ENCODE results near the gene HMGCS1.
A peak's percentile ranks its signal among the peaks of the same experiment; 100 is the strongest.
"Not testable (repeated sequence)": the region's sequence is repeated elsewhere in the genome, so short reads cannot be mapped to it uniquely, and the experiment has no call there.

Gene HMGCS1

DNA sequence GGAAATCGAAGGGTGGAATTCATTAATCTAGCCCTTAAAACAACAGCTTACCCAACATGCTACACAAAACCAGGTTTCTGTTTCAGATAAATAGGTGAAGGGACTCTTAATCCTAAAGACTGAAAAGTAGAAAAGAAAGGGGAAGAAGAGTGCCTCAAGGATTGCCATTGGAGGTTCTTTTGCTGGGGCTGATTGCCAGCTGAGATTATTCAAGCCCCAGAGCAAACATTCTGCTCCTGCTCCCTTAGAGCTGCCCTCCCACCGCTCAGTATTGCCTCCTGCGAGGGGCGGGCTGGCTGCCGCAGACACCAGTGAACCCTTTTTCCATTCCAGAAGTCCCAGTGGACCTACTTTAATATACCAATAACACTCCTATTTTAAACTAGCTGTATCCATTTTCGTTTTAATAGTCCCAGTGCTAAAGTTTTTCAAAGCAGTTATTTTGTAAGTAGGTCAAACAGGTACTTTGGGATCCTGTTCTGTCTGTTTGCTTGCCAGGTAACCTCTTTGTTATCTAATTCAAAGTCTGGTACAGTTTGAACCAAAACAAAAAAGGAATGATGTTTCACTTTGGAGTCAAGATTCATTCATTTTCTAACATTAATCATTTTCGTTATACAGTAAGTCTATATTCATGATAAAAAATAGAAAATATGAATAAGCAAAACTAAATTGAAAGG lies 38.6 kb downstream of the HMGCS1 start:
- no peaks in the 10 kb centered on the region for H3K79me2 ChIP-seq (ENCODE audit: low read length)

DNA sequence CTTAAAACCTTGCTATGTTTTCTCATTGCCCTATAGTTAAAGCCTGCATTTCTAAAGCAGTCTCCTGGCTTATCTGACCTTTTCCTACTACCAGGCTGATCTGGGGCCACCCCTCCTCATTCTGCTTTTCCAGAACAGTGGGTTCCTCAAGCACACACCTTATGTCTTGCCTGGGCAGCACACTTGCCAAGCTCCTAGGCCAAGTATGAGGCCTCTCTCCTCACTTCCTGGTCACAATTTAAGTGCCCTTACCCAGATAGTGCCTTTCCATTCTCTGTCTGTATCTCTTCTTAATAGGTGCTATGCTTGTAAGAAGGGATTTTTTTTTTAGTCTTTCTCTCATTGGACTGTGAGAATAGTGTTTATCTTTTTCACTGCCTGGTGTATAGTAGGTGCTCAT lies 39.7 kb downstream of the HMGCS1 start:
- Histone ChIP-seq H3K9me3 (ENCODE audit: insufficient read depth, low read length) (no peaks in the 10 kb centered on the region), H3K4me3 (ENCODE audit: low read length) (no peak overlapping the region), H2AFZ (ENCODE audit: low read depth, low read length) (no peak overlapping the region), H3K36me3 (replicated peaks; ENCODE audit: low read depth, low read length) (no peaks in the 10 kb centered on the region), H3K79me2 (ENCODE audit: low read length) (no peaks in the 10 kb centered on the region), H4K20me1 (ENCODE audit: insufficient read depth, low read length) (no peaks in the 10 kb centered on the region), H3K27ac (ENCODE audit: low read length) (no peak overlapping the region), H3K4me1 (ENCODE audit: low read length) (peaks cover 23% of the 10 kb centered on the region), H3K9ac (ENCODE audit: low read length) (no peak overlapping the region), H3K4me2 (ENCODE audit: low read length) (no peak overlapping the region), H3K27me3 (ENCODE audit: low read depth, low read length) (no peaks in the 10 kb centered on the region)
- TF ChIP-seq EZH2phosphoT487 (IDR thresholded peaks at IDR 0.05; ENCODE audit: low read depth) (no peak), CTCF (IDR thresholded peaks at IDR 0.05; ENCODE audit: low read depth, low read length) (no peak)

More for the DNA sequence above, 38.6 kb downstream of the HMGCS1 start:
- Histone ChIP-seq H3K36me3 (replicated peaks; ENCODE audit: low read depth, low read length) (no peaks in the 10 kb centered on the region), H3K4me2 (ENCODE audit: low read length) (peak overlapping the region; percentile 4; the same call in 1 of the 2 replicates), H3K4me3 (ENCODE audit: low read length) (no peak overlapping the region), H3K9me3 (ENCODE audit: insufficient read depth, low read length) (no peaks in the 10 kb centered on the region), H3K9ac (ENCODE audit: low read length) (no peak overlapping the region), H3K27me3 (ENCODE audit: low read depth, low read length) (no peaks in the 10 kb centered on the region), H3K27ac (ENCODE audit: low read length) (no peak overlapping the region), H2AFZ (ENCODE audit: low read depth, low read length) (no peak overlapping the region), H3K4me1 (ENCODE audit: low read length) (peaks cover 19% of the 10 kb centered on the region), H4K20me1 (ENCODE audit: insufficient read depth, low read length) (no peaks in the 10 kb centered on the region)
- TF ChIP-seq CTCF (IDR thresholded peaks at IDR 0.05; ENCODE audit: low read depth, low read length) = no peak
- no peak for TF ChIP-seq EZH2phosphoT487 (IDR thresholded peaks at IDR 0.05; ENCODE audit: low read depth)

DNA sequence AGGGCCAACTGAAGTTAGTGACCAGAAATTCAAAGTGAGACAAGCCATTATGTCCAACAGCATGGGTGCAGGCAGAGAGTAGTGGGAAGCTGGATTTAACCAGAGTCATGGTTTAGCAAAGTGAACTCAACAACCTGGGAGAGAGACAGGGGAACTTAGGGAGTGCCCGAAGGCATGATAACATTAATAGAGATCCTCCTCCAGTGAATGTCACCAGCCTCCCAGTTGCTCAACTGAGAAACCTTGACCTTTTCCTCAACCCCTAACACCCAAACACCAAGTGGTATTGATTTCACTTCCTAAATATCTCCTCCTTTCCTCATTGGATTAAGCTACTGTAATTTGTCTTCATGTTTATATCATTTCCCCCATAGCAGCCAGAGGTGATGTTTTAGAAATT lies 42.6 kb downstream of the HMGCS1 start:
- H3K4me1 ChIP-seq (ENCODE audit: low read length) = peaks cover 30% of the 10 kb centered on the region
- H3K9me3 ChIP-seq (ENCODE audit: insufficient read depth, low read length) = no peaks in the 10 kb centered on the region
- H2AFZ ChIP-seq (ENCODE audit: low read depth, low read length) = no peak overlapping the region
- H3K36me3 ChIP-seq (replicated peaks; ENCODE audit: low read depth, low read length) = no peaks in the 10 kb centered on the region
- no peaks in the 10 kb centered on the region for H4K20me1 ChIP-seq (ENCODE audit: insufficient read depth, low read length)
- no peak overlapping the region for H3K4me2 ChIP-seq (ENCODE audit: low read length)
- TF ChIP-seq CTCF (IDR thresholded peaks at IDR 0.05; ENCODE audit: low read depth, low read length) (no peak), EZH2phosphoT487 (IDR thresholded peaks at IDR 0.05; ENCODE audit: low read depth) (no peak)
- H3K4me3 ChIP-seq (ENCODE audit: low read length) = no peak overlapping the region
- no peak overlapping the region for H3K9ac ChIP-seq (ENCODE audit: low read length)
- H3K27me3 ChIP-seq (ENCODE audit: low read depth, low read length) = no peaks in the 10 kb centered on the region
- no peak overlapping the region for H3K27ac ChIP-seq (ENCODE audit: low read length)
- H3K79me2 ChIP-seq (ENCODE audit: low read length) = no peaks in the 10 kb centered on the region

- H3K4me1 ChIP-seq (ENCODE audit: low read length) = peaks cover 16% of the 10 kb centered on the region
- H3K79me2 ChIP-seq (ENCODE audit: low read length) = no peaks in the 10 kb centered on the region
- no peaks in the 10 kb centered on the region for H3K9me3 ChIP-seq (ENCODE audit: insufficient read depth, low read length)
- H3K27ac ChIP-seq (ENCODE audit: low read length) = no peak overlapping the region
- no peak overlapping the region for H3K9ac ChIP-seq (ENCODE audit: low read length)
- no peak overlapping the region for H2AFZ ChIP-seq (ENCODE audit: low read depth, low read length)
- no peaks in the 10 kb centered on the region for H3K36me3 ChIP-seq (replicated peaks; ENCODE audit: low read depth, low read length)
- no peaks in the 10 kb centered on the region for H3K27me3 ChIP-seq (ENCODE audit: low read depth, low read length)
- TF ChIP-seq EZH2phosphoT487 (IDR thresholded peaks at IDR 0.05; ENCODE audit: low read depth) = no peak
- TF ChIP-seq CTCF (IDR thresholded peaks at IDR 0.05; ENCODE audit: low read depth, low read length) = no peak
- H3K4me2 ChIP-seq (ENCODE audit: low read length) = peak overlapping the region; percentile 9; the same call in 1 of the 2 replicates
- H4K20me1 ChIP-seq (ENCODE audit: insufficient read depth, low read length) = no peaks in the 10 kb centered on the region
- no peak overlapping the region for H3K4me3 ChIP-seq (ENCODE audit: low read length)
These were observed 44.9 kb downstream of the HMGCS1 start for GRCh38 chr5:43268188-43268820.

GRCh38 chr5:43262269-43262668 lies 50.9 kb downstream of the HMGCS1 start:
- not testable (repeated sequence) for H3K27ac ChIP-seq (ENCODE audit: low read length); H3K9me3 ChIP-seq (ENCODE audit: insufficient read depth, low read length); H4K20me1 ChIP-seq (ENCODE audit: insufficient read depth, low read length); H3K4me2 ChIP-seq (ENCODE audit: low read length); H3K9ac ChIP-seq (ENCODE audit: low read length); H3K36me3 ChIP-seq (replicated peaks; ENCODE audit: low read depth, low read length); H3K27me3 ChIP-seq (ENCODE audit: low read depth, low read length); H3K4me1 ChIP-seq (ENCODE audit: low read length); H3K4me3 ChIP-seq (ENCODE audit: low read length); H2AFZ ChIP-seq (ENCODE audit: low read depth, low read length); H3K79me2 ChIP-seq (ENCODE audit: low read length)
